GM18505 (cell line): Measurements from ENCODE around the gene NDC80.
A peak's percentile ranks its signal among the peaks of the same experiment; 100 is the strongest.

ENCODE experiments used
- ATAC-seq: cut with Tn5 transposase; IDR thresholded peaks from one replicate; pipeline ENCODE4 v1.9.1; 2021; ENCODE audit not compliant: unreplicated experiment
- POLR2A ChIP-seq: IDR thresholded peaks from 4 replicates; pipeline ENCODE4 v1.6.1; 2011; ENCODE audit warnings: borderline replicate concordance; ENCODE audit not compliant: insufficient read depth, insufficient read length; ENCODE audit errors: extremely low read depth

NDC80 gene

GRCh38 chr18:2570772-2571199, 571 bp upstream of the NDC80 start:
- peak; percentile 46 for ATAC-seq
- TF ChIP-seq POLR2A, result no peak

GRCh38 chr18:2572171-2572569, 813 bp downstream of the NDC80 start:
- ATAC-seq, result no peak
- TF ChIP-seq POLR2A, result no peak

- TF ChIP-seq POLR2A, result no peak
- ATAC-seq, result no peak
Observed at GRCh38 chr18:2572892-2573291, 1.5 kb downstream of the NDC80 start.

GRCh38 chr18:2573408-2573807, 2.1 kb downstream of the NDC80 start:
- ATAC-seq, result no peak

GRCh38 chr18:2587788-2588187, 16.4 kb downstream of the NDC80 start:
- ATAC-seq, result no peak
- TF ChIP-seq POLR2A, result no peak

More at GRCh38 chr18:2573408-2573807, 2.1 kb downstream of the NDC80 start:
- TF ChIP-seq POLR2A, result no peak

- no peak for ATAC-seq
- no peak for TF ChIP-seq POLR2A
Observed at GRCh38 chr18:2588666-2589344, 17.4 kb downstream of the NDC80 start.

- no peak for ATAC-seq
- no peak for TF ChIP-seq POLR2A
Observed at GRCh38 chr18:2589345-2590068, 18.1 kb downstream of the NDC80 start.

GRCh38 chr18:2590303-2590702, 18.9 kb downstream of the NDC80 start:
- no peak for TF ChIP-seq POLR2A

GRCh38 chr18:2597639-2598038, 26.3 kb downstream of the NDC80 start:
- TF ChIP-seq POLR2A, result no peak

More at GRCh38 chr18:2590303-2590702, 18.9 kb downstream of the NDC80 start:
- no peak for ATAC-seq

GRCh38 chr18:2602844-2603243, 31.5 kb downstream of the NDC80 start:
- no peak for ATAC-seq
- TF ChIP-seq POLR2A, result no peak

More at GRCh38 chr18:2597639-2598038, 26.3 kb downstream of the NDC80 start:
- no peak for ATAC-seq

- TF ChIP-seq POLR2A, result no peak
- ATAC-seq, result no peak
Observed at GRCh38 chr18:2606335-2606734, 35.0 kb downstream of the NDC80 start.

GRCh38 chr18:2609604-2610003, 38.2 kb downstream of the NDC80 start:
- ATAC-seq, result no peak
- TF ChIP-seq POLR2A, result no peak

GRCh38 chr18:2610549-2610948, 39.2 kb downstream of the NDC80 start:
- ATAC-seq, result no peak
- no peak for TF ChIP-seq POLR2A

GRCh38 chr18:2612996-2613395, 41.6 kb downstream of the NDC80 start:
- ATAC-seq, result no peak
- no peak for TF ChIP-seq POLR2A
